NCI-H187 (cell line): Measurements from ENCODE around the gene FARS2.
"Not testable (repeated sequence)": the region's sequence is repeated elsewhere in the genome, so short reads cannot be mapped to it uniquely, and the experiment has no call there.

Experiments used
- DNase-seq, 2 experiments: peaks; one replicate each; lab custom pipeline; 2025; lab: John Stamatoyannopoulos, UW

Gene FARS2

DNA sequence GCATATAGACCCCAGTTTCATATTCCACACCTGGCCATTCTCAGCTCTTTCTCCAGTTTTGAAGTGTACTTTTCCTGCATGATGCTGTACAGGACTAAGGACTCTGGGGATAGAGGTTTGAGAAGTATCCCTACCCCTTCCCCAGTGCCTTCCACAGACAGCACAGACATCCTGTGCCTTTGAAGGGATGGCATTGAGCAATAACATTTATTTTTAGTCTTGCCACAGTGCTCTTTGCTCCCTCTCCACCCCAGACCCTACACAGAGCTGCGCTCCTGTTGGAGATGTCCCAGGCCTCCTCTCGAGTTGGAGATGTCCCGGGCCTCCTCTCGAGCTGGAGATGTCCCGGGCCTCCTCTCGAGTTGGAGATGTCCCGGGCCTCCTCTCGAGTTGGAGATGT is 275.8 kb downstream of the FARS2 start:
- no peak for DNase-seq

DNA sequence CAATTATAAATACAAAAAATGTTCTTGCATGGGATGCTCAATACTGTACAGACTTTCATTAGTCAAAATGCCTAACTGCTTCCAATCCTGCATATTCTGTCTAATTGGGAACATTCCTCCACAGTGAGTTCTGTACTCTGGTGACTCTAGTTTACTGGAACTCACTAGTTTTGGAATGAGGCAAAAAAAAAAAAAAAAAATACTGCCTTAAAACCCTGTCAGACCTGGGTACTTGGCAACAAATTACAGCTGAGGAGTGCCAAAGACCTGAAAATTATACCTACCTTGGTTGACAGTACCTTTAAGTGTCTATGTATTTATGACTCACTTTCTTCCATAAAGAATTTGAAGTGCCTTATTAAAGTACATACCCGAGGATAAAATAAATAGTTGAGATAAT is 276.7 kb downstream of the FARS2 start:
- DNase-seq, result no peak

DNA sequence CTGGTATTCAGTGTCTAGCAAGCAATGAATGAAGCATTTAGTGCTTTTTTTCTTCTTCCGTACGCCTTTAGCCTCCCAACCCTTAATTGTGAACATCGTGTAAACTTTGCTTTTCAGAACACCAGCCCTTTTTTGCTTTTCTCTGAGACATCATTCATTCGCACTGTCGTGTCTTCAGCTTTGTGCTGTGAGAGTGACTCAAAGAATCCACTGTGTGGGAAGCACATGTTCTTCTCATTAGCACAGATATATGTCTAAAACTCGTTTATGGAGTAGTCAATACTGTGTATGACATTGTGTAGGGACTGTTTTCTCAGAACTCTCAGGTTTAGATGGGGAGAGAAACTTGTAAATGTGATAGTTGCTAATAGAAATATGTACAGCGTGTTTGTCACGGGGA is 279.1 kb downstream of the FARS2 start:
- DNase-seq, result no peak

DNA sequence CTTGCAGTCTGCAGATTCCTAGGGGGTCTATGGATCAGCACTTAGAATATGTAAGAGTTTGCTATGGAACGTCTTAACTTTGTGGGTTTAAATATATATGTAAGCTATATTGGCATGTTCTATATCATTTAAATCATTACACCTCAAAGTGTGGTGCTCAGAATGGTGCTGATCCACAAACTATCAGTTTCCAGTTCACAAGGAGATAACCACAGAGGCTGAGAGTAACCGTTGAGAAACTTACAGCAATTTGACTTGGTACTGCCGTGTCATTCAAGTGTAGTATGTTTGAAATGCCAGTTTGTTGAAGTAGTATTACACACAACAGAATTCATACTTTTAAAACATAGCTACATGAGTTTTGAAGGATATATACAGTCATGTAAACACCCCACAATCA is 279.7 kb downstream of the FARS2 start:
- no peak for DNase-seq

DNA sequence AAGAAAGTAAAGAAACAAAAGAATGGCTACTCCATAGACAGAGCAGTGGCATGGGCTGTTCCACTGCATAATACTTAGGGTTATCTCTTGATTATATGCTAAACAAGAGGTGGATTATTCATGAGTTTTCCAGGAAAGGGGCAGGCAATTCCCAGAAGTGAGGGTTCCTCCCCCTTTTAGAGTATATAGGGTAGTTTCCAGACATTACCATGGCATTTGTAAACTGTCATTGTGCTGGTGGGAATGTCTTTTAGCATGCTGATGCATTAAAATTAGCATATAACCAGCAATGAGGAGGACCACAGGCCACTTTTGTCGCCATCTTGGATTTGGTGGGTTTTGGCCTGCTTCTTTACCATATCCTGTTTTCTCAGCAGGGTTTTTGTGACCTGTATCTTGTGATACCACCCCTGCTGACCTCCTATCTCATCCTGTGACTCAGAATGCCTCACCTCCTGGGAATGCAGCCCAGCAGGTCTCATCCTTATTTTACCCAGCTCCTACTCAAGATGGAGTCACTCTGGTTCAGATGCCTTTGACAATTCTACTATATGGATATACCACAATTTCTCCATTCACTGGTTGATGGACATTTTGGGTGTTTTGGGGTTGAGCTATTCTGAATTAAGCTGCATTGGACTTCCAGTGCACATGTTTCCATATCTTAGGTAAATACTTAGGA is 280.6 kb downstream of the FARS2 start:
- no peak for DNase-seq

DNA sequence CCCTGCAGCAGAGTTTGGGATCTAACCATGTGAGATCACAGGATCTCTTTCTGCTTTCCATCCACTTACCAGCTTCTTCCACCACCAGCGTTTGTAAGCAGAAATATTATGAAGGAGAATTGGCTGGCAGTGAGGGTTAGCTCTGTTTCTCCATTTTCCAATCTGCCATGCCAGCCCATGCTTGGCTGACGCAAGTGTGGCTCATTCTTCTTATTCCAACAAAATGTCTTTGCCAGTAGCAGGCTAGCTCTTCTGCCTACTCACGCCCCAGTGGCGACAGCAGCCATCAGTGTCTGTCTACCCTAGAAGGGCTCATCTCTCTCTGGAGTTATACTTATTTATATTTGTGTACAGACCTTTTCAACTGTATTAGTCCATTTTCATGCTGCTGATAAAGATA is 286.2 kb downstream of the FARS2 start:
- DNase-seq, result no peak

DNA sequence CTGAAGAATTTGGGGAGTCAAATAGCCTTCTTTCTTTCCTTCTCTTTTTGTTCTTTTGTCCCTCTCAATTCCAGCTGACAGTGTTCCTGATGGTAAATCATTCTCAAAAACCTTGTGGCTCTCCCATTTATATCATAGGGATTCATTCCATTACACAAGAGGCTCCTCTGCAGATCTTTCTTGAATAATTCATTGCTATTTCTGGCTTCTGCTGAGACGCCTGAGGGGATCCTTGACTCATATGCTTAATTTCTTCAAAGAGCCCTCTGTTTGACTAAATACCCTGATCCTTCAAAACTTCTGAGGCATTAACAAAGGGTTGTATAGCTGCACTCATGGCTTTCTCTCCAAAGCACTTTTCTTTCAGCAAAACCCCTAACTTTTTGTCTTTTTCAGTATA is 289.3 kb downstream of the FARS2 start:
- no peak for DNase-seq

DNA sequence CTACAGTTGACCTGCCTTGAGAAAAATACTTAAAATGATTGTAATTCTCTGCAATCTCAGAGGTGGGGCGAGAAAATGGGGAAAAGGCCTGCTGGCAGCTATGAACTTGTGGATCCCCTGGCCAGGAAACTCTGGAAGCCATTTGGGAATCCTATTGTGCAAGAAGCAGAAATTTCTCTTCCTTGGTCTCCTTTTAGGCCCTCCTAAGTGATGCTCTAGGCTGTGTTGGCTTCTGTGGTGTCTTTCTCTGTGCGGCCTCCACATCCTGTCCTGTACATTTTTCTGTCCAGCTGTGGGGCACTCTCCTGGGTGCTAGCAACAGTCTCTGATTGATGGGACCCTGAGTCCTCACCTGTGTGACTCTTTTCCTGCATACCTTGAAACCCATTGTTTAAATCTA is 290.9 kb downstream of the FARS2 start:
- DNase-seq, result no peak

DNA sequence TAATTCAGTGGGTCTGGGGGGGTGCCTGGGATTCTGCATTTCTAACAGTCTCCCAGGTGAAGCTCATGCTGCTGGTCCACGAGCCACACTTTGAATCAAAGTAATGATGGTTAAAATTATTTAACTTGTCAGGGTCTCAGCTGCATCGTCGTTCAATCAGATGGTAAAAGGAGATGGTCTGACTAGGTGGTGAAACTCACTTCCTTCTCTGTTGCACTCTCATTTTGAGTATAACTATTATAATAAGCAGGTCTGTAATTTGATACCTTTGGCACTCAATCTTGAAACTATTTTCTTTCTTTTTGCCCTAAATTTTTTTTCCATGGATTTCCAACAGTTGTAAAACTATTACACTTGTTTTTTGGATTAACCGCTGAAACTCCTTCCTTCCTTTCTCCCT is 292.5 kb downstream of the FARS2 start:
- DNase-seq, result no peak

DNA sequence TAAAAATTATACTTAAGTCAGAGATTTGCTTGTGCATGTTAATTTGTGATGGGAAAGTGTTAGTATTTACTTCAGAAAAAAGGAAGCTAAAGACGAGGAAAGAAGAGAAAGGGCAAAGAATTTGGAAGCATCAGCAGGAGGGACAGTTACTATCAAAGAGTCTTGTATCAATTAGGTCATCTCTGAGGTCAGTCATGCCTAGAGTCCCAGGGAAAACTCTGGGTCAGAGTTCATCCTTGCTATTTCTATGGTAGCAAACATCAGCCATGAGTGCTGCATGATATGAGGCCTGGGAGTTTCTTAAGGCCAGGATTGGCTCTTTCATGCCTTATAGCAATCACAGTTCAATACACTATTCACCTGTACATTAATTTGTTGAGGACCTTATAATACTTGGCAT is 292.9 kb downstream of the FARS2 start:
- no peak for DNase-seq

DNA sequence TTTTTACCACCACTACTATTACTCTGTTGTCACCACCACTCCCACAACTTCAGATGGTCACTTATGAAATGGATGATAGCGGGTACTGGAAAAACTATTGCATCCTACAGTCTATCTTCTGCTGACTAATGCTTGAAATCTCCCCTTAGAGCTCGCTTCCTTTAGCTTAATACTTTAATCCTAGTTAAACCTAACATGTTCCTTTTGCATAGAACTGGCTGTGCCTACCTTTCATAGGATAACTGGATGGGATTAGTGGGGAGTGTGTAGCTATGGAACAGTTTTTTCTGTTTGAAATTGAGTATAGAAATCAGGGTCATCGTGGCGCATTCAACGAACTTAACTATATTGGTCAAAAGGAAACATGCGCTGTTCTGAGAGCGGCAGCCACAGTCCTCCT is 294.7 kb downstream of the FARS2 start:
- DNase-seq, result no peak

DNA sequence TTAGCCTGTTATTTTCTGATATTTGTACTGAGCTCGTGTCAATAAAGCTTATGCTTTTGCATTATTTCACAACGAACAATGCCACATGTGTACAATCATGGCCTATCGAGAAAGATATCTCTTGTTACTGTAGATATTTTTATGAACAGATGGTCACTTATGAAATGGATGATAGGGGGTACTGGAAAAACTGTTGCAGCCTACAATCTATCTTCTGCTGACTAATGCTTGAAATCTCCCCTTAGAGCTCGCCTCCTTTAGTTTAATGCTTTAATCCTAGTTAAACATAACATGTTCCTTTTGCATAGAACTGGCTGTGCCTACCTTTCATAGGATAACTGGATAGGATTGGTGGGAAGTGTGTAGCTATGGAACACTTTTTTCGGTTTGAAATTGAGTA is 296.2 kb downstream of the FARS2 start:
- DNase-seq, result no peak

DNA sequence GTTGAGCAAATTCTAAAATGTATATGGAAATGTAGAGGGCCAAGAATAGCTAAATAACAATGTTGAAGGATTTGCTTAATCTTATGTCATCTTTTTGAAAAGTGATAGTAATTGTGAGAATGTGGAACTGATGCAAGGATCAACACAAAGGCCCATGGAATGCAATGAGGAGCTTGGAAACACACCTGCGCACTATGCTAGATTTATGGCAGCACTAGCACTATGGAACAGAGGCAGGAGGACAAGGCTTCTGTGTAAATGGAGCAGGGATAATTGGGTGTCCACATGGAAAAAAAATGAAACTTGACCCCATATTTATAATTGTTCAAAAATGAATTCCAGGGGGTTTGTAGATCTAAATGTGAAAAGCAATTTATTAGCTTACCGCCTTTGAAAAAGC is 298.3 kb downstream of the FARS2 start:
- DNase-seq, result no peak

DNA sequence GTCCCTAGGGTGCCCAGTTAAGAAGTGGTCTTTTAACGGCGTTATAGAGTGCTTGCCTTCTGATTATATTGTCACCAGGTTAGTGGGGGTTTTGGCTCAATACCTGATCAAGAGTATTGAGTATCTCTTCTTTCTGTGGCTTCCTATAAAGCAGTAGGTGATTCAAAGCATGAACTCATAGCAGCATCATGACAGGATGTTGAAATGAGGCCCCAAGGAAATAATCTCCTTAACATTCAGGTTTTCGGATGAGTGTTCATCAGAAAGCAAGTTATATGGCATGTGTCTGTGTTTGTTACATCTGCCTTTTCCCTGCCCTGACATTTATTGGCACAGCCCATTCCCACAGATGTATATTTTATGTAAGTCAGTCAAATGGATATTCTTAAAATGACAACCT is 301.0 kb downstream of the FARS2 start:
- DNase-seq, result no peak

DNA sequence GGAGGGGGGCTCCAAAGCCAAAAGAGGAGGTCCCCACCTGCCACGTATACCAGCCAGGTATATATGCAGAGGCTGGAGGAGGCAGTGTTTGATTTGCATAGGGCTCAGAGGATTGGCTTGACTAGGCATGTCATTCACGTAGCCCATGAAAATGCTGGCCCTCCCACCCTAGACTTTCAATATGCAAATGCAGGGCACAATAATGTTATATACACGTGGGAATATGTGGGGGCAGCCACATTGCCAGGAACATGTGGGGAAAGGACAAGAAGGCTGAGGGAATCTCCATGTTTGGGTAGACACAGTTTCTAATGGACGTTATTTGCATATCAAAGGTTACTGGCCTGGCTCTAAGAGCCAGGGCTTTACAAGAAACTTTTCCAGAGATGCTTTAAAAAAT is 301.8 kb downstream of the FARS2 start:
- no peak for DNase-seq

DNA sequence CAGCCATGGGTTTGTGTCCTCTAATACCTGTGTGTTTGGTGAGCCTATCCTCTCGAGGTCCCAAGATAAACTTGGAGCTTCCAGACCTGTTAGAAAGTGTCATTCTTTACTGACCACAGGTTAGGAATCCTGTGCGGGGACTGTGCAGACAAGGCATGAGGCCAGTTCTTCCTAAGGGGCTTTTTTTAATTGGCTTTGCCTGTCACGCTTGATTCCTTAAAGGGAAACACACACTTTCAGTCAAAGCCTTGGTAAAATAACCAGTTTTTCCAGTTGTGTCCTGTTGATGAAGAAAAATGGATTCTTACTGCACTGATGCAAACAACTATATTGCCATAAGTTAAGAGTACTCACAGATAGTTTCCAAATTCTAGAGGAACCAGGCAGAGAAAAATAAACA is 303.4 kb downstream of the FARS2 start:
- DNase-seq, result not testable (repeated sequence)

DNA sequence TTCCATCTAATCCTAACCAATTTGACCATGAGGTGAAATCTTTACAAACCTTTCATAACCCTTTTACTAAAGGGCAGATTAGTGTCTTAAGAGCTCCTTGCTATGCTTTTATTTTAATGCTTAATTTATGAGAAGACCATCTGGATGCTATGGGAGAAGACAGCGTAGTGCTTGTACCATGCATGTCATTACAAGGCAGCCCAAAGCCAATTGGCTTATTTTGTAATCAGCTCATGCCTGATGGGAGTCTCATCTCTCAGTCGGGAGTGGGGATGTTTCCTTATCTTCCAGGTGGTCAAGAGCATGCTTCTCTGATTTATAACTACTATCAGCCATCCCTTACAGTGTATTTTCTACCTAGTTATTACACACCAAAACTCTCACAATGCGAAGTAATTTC is 304.7 kb downstream of the FARS2 start:
- DNase-seq, result no peak

DNA sequence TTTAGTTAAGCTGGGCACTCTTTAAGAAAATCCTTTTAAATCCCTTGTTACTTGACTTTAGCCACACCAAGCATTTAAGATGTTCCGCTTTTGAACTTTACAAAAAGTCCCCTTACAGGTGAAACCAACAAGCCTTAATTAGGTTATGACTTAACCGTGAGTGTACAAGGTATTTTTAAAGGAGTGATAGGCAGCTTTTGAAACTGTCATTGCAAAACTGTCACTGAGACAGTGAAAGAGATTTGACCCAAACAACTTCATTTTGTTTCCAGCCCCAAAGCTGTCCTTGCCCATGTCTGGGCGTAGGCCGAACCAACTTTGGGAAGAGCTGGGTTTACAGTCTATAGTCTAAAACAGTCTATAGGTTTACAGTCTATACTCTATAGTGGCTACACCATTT is 305.4 kb downstream of the FARS2 start:
- DNase-seq, result no peak

DNA sequence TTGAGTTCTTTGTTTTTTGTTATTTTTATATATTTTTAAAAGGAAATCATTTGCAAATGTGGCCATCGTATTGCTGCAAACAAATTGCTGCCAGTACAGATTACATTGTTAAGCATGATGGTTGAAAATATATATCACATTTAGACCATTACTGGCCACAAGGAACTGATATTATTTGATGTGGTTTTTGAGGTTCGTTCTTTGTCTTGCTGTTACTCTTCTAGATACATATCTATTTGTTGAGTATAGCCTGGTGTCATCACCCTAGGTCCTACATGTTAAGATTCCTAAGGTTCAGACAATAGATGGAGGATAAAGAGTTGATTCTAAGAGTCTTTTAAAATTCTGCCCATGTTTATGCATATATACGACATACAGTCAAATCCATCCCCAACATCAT is 306.0 kb downstream of the FARS2 start:
- DNase-seq, result no peak

DNA sequence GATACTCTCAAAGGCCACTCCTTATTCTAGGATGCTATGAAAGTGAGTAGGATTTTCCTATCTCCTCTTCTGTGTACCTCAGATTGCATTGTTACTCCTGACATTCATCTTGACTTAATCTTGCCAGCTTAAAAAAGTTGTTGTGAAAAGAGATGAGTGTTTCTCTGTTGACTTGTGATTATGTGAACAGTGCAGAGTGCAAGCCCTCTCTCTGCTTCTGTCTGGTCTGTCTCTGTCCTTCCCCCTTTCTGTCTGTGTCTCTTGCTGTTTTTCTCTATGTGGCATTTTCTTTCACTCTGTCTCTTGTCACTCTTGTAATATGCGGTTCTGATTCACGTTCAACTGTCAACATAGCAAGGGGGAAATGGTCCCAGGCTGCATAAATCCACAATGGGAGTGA is 306.6 kb downstream of the FARS2 start:
- no peak for DNase-seq

DNA sequence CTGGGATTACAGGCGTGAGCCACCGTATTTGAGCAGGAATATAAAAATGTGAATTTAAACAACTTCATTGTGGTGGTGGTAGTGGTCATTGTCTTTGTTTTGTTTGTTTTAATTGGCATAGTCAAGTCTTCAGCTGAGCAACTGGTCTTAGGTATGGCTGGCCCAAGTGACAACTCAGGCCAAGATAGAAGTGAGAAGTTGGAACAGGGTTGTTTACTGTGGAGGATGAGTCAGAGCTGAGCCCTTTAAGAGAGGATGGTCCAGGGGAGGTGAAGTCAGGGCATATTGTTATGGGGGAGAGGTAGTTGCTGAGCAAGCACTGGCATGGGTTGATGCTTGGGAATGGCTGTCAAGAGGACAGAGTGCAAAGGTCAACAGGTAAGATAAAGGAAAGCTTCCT is 308.2 kb downstream of the FARS2 start:
- DNase-seq, result no peak

DNA sequence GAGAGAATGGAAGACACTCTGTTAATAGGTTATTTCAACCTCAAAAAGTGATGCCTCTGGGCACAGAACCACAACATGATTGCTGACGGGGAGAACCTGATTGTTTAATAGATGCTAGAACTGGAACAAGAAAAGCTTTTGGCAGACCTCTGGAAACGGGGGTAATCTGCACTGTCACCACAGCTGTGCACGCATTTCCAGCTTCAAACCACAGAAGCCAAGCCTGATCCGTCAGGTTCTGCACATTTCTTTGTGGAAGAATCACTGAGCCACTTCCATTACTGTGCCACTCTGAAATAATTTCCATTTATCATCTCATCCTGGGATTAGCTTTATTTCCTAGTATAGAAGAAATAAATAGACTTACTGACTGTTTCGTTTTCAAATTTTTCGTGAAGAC is 309.3 kb downstream of the FARS2 start:
- no peak for DNase-seq

DNA sequence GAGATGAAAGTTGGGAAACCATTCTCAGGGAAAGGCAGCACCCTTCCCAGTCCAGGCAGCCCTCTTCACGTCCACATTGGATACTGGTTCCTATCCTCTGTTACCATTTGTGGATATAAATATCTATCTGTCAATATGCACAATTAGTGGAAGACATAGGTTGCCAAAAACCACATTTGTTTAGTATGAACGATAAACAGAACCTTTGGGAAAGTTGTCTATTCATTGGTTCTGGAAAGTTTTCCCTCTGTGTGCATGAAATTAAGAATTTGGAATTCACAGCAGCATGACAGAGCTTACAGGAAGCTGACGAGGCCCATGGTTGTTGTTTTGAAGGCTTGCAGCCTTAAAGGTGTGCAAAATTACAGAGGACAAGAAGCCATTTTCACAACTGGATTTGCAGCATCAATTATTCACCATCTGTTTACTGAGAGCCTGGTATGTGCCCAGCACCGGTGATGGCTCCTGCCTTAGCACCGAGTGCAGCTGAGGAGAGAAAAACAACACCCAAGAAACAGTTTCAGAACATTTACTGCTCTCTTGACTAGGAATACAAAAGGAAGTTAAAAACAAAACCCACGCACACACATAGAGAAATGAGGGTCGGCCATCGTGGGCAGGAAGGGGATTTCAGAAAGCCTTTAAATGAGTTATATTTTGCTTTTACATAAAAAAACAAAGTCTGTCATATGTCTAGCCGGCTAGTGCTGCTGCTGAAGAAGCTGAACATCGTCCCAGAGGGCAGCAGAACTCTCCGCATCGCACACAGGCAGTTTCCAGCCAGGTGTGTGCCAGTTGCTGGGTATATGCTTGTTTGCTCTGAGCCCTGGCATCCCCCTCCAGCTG is 319.6 kb downstream of the FARS2 start:
- no peak for DNase-seq

DNA sequence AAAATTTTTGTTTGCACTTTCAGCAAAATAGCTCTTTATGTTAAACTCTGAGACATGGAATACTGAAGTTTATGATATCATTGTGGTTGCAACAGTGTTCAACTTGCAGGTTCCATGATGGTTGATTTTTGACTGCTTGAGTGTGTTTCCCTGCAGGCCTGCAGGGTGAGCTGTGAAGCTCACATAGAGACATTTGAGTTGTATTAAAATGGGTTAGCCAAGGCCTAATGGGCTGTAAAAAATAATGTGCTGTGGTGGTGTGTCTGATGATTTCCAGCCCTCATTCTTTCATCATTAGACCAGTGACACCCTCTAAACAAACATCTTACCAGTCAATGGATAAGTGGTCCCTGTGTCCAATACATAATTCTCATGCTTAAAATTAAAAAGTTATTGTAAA is 321.4 kb downstream of the FARS2 start:
- no peak for DNase-seq
